LHCN-M2 (cell line): ENCODE measurements around the gene PACSIN2. TPM values are rescaled to one million over a fixed set of nuclear protein-coding genes. Genes with fewer than 3 reads are reported as not detected.
"Not testable (repeated sequence)": the region's sequence is repeated elsewhere in the genome, so short reads cannot be mapped to it uniquely, and the experiment has no call there.

Experiments
- DNase-seq: peaks from one replicate; pipeline ENCODE4 v3.0.0-alpha.2; 2012; ENCODE audit warnings: low read depth
- total RNA-seq: library from RNA; depleted of rRNA; stranded (reverse); fragments of >200 nt; gene quantifications from 2 replicates; pipeline ENCODE4 v1.2.3, GENCODE V29; 2014

Gene PACSIN2
- total RNA-seq, 1 experiment from 2014 or later: 66.3 TPM

DNA sequence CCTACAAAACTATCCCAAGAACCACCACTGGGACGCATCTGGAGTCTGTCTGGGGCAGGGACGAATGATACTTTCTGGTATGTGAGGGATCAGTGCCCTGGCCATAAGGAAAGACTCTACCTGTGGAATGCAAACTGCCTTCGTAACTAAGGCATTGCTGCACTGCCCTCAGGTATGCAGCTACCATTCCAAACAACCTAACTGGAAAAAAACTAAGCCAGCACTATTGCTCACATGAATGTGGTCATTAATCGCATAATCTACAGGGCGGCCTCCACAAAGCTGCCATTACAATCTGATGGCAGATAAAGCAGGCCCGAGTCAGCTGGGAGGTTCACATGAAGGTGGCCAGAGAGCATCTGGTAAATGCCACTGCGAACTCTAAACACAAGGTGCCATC is 3.9 kb downstream of the PACSIN2 start:
- no peak for DNase-seq

DNA sequence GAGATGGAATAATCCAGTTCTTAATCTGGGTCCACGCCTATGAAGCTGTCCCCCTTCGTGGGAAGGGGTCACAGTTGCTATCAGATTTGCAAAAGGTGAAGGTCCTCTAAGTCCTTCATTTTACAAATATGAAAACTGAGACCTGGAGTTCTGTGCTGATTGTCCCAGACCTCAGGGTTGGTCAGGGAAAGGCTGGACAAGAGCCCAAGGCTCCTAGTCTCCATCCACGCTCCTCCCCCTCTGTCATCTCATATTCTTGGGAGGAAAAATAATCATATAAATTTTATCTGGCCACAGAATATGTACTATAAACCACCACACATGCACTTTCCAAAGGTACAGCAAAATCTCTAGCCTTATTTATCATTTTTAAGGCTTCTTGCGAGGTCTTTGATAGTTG is 5.5 kb downstream of the PACSIN2 start:
- DNase-seq: no peak

DNA sequence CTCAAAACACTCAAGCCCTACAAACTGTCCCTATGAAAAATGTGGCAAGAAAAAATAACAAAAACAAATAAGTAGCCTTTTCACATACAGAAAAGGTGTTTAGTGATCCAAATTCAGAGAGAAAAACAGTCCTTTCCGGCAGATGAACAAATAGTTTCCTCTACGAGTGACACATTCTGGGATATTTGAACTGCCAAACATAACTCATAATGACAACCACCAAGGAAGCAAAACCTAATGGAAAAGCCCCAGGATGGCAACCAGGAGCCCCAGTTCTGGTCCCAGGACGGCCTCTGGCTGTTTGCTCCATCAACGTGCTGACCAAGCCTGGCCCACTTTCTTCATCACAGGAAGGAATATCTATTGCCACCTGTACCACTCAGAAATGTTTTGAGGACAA is 6.0 kb downstream of the PACSIN2 start:
- no peak for DNase-seq

DNA sequence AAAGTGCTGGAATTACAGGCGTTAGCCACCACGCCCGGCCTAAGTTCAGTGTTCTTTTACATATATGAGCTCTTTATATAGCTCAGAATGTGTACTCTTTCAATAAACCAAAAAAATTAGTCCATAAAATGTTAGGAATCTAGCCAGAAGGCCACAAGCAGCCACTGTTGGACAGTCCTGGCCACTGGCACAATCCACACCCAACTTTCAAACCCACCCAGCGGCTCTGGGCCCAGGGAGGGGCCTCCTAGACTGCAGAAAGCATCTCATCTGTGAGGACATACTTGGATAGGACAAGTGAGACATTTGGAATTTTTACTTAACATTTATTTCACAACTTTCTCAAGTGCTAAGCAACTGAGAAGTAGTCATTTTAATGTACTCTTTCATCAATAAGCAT is 6.4 kb downstream of the PACSIN2 start:
- DNase-seq: no peak

DNA sequence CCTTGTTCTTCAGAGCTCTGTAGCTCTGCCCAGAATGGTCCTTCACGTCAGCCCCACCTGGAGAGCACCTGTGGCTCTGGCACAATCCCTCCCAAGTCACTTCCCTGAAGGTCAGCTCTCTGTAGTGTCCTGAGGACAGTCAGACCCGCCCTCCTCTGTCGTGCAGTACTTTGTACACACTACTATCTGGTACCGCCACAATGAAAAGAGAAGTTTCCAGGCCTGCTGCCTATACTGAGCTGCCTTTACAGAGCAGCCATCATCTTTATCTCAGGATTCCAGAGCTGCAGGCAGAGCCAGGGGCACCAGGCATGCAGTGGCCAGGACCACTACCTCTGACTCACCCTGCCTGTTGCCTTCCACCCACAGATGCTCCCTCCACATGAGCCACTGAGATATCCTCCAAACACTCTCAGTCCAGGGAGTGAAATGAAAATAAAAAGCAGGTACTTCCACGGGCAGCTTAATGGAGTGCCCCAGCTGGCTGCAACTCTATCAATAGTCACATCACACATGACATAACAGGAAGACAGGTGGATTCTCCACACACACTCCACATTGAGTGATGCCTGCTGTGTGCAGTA is 7.3 kb downstream of the PACSIN2 start:
- peak; percentile 74 for DNase-seq

DNA sequence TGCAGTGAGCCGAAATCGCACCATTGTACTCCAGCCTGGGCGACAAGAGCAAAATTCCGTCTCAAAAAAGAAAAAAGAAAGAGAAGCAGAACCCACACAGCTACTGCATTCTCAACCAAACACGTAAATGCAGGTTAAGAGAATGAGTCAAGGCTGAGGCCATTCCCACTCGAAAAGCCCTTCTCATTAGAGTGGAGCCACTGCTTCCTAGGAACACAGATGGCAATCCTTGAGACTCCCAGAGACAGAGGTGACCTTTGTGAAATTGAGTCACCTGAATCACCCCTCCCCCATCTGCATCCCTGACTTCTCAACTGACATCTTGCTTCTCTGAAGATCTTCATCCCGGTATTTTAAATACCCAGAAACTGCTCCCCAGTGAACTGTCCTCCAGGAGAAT is 8.2 kb downstream of the PACSIN2 start:
- no peak for DNase-seq

DNA sequence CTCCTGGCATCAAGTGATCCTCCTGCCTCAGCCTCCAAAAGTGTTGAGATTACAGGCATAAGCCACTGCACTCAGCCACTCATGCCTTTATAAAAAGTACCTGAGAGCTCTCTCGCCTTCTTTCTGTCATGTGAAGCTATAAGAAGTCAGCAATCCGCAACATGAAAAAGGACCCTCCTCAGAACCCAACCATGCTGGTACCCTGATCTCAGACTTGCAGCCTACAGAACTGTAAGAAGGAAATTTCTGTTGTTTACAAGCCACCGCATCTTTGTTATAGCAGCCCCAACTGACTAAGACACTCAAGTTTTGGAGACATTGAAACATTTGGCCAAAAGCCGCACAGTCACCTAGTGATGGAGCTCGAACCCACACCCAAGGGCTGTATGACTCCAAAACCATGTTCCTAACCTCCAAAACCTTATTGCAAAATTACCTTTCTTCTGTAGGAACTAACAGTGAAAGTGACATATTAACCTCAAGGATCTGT is 8.9 kb downstream of the PACSIN2 start:
- no peak for DNase-seq

DNA sequence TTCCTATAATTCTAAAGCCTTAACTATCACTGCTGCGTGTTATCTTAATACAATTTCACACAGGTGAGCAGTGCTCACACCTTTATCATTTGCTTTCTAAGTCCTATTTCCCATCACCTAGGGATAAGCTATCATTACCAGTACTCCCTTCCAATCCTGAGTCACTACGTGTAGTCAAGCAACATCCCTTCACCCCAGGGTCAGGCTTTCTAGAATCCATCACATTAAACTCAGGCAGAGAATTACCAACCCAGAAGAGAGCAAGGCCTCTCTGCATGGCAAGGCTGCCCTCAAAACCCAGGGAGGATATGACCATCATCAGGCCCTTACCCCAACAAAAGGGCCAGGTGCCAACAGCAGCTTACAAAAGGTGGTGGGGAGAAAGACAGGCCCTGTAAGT is 9.8 kb downstream of the PACSIN2 start:
- no peak for DNase-seq

DNA sequence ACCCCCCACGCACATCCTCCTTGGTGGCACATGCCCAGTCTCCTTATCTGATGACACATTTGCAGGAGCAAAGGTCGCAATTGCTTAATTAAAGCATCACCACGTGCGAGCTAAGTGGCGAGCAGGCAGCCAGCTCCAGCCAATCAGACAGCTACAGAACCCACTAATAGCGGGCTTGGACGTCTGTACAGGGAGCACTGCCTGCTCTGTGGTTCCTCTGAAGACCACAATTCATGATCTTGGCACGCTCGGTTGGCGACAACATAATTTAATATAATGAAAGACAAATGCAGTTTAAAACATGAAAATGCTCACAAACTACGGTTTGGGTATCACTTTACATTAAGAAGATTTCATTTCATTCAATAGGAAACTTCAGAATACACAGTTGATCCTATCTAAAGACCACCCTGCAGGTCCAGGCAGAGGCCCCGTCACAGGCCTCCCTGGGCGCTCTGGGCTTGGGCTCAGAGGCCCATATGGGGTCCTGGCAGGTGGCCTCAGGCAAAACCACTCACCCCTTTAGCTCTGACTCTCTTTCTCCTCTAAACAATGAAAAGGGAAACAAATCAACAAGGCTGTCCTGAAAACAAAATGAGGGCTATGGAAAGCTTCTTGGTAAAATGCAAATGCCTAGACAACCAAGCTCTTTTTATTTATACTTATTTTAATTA is 10.4 kb downstream of the PACSIN2 start:
- DNase-seq: no peak

DNA sequence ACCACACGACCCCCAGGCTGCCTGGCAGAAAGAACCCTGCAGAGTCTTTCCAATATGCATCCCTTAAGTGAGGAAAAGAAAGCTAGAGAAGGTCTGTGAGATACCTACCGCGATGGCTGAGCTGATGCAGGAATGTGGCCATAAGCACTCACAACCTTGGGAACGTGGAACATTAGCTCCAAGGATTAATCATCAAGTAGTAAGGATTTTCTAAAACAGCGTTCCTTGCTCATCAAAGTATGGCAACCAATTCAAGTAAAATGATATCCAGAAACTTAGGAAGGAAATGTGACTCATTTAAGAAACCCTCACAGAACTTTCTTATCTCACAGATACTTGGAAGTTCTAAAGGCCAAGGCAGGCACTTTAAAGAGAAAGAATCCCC is 12.8 kb downstream of the PACSIN2 start:
- peak; percentile 74 for DNase-seq

DNA sequence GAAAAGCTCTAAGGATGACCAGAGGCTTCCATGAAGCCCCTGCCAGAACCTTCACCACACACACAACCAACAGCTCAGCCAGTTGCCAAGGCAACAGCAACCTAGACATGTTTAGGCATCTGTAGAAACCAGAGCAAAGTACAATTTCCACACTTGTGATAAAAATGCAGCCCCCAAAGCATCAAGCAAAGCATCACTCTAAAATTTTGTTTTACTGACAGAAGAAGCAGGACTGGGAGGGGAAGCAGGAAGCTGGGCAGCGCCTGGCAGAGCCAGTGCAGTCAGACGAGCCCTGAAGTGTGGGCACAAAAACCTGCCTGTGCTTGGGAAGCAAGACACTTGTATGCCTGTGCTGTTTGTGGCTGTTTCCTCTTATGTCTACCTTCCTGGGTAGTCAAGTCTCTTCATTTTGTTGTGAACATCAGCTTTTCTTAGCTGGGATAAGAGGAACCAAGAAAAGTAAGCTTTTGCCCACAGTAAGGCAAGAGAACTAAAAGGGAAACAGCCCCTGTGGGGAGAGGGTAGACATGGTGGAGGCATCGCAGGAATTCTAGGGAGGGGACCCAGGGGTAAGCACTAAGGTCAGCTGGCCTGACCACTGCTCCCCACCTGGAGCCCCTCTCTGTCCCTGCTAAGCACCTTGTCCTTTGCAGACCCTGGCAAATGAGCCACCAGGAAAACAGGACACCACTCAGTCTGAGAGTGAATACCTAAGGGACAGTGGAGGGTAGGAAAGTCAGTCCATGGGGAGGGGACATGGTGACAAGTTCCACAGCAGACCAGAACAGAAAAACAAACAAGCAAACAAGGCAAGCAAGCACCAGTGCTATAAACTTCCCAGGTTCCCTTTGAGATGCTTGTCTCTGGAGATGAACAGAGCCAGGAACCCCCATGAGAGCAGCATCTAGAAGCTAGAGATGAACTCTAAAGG is 13.4 kb downstream of the PACSIN2 start:
- peak; percentile 39 for DNase-seq

DNA sequence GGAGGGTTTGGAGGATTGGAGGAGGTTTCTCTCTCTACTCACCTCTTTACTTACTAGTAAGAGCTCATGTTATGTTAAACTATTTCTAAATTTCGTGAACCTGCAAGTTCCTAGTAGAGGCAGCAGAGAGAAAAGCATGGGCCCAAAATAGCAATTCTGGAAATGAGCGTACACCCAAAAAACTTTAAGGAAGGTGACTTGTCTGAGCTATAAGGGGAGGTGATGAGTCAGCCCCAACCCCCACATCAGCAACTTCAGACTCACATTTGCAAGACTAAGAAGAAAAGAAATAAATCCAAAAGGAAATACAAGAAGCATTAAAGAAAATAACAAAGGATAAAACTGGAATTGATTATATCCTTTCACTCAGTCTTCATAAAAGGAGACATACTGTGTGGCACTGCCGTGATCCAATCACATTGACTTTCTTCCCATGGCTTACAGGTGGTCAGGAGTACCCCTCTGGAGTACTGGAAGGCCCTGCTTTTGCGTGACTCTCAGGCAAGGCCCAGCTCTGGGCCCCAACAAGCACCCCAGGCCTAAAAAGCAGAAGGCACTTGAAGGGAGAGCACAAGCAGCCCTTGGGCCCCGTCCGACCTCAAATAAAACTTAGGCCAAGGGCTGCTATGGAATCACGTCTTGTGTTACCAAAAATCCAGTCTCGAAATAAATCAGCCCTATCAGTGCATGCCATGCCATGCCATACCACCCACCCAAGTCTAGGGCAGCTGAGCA is 14.3 kb downstream of the PACSIN2 start:
- DNase-seq: no peak

DNA sequence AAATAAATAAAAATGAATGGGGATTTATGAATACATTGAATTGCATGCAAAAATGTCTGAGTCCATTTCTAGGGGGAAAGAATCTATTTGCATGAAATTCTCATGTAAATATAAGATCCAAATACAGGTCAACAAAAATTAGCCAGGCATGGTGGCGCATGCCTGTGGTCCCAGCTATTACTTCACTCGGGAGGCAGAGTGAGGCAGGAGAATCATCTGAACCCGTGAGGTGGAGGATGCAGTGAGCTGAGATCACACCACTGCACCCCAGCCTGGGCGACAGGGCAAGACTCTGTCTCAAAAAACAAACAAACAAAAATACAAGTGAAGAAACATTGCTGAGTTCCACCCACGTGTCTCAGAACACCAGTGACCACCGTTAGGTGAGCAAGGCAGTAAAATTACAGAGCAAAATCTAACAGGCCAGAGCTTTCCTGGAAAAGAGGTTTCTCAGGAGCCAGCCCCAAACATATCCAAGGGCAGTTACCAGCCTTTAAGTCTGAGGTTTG is 17.3 kb downstream of the PACSIN2 start:
- no peak for DNase-seq

DNA sequence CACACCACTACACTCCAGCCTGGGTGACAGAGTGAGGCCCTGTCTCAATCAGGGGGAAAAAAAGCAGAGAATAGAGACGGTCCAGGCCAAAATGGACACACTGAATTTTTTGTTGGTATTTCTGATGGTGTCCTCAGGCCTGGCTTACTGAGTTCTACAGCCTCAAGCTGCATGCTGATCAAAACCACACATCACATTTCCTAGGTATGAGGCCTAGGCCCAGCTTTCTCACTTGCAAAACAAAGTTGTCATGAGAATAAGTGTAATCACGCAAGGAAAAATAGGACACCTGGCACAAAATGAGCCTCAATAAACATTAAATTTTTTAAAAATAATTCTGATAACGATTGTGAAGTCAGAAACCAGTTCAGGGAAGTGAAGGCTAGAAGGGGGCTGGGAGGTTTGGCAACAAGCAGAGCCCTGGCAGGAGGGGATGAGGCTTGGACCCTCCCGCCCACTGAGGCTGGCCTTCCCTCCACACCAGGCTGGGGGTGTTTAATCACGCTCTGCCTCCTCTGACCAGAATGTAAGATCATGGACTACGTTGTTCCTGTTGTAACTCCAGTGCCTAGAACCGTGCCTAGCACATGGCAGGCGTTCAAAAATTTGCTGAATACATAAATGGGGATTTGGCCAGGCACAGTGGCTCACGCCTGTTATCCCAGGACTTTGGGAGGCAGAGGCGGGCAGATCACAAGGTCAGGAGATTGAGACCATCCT is 18.1 kb downstream of the PACSIN2 start:
- DNase-seq: no peak

DNA sequence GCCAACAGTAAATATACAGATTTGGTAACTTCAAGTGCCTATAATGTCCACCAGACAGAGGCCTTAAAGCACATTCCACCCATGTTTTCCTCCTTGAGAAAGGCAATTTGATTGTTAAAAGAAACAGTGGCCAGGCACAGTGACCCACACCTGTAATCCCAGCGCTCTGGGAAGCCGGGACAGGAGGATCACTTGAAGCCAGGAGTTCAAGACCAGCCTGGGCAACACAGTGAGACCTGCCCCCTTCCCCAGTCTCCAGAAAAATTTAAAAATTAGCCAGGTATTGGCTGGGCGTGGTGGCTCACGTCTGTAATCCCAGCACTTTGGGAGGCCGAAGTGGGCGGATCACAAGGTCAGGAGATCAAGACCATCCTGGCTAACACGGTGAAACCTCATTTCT is 19.3 kb downstream of the PACSIN2 start:
- not testable (repeated sequence) for DNase-seq

DNA sequence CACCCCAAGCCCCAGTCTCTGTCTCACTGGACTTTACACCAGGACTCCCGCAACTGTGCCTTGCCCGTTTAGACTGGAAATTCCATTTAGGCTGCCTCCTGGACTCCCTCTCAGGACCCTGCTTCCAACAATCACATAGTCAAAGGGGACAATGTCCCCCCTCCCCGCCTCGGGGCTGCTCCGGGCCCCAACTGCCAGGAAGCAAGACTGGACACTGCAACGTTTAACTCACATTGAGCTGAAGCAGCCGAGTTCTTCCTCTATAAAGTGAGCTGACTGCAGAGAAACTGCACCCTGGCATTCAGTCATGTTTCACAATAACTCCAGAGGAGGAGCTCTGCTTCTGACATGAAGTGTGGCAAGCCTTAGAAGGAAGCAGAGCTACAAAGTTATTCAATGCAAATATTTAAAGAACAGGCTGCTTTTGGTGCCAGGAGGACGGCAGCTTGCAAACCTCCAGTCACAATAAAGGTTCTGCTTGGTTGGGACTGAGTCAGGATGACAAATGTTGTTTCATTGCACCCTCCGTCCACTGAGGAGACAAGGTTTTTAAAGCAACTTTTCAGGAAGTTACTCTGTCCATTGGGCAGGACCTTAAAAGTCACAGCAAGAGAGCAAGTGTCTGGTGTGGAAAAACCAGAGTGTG is 19.9 kb downstream of the PACSIN2 start:
- DNase-seq: peak; percentile 83

DNA sequence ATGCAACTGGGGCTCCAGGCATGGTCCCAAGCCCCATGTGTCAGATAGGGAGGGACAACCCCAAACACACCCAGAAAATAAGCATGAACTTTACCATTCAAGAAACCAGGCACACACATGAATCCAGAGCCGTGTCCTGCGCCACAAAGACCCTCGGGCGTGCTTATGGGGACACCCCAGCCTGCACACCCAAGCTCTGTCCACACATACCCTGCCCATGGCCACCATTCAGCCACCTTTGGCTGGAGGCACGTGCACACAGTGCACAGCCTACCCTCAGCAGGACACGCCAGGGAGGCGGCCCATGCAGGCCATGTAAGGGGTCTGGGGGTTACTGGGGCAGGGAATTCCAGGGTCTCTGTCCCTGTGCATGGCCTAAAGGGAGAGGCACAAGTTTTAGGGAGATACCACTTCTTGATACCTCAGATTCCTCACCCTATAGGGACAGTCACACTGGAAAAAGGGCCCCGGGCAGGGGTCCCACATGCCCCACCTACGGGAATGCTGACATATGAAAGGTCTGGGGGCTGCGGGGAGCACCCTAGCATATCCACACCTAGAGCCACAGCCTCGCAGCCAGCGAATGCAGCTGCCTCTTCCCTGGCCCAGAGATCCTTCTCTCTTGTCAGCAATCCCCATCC is 20.6 kb downstream of the PACSIN2 start:
- DNase-seq: no peak

DNA sequence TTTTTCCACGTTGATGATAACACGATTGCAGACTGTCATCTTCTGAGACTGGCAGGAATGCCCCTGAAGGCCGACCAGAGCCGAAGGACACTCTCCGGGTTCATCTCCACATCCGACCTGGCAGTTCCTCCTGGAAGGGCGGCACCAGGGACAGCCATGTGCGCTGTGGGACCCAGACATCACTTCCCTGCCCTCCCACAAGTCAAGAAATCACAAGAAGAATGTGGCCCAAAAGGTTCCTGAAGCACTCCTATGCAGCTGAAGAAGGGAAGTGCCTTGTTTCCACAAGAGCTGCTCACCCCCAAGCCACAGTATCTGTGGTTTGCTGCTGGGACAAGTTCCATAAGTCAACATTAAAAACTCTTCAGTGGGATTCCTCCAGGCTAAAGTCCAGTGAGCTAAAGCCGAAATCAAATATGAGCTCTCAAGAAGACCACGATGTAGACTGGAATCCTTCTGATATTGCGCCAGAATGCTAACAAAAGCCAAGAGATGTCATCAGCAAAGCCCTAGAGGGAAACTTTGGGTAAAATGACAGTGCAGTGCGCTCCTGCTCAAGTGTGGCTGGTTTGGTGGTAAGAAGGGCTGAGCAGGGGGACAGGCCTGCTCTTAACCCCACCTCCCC is 21.2 kb downstream of the PACSIN2 start:
- peak; percentile 35 for DNase-seq

DNA sequence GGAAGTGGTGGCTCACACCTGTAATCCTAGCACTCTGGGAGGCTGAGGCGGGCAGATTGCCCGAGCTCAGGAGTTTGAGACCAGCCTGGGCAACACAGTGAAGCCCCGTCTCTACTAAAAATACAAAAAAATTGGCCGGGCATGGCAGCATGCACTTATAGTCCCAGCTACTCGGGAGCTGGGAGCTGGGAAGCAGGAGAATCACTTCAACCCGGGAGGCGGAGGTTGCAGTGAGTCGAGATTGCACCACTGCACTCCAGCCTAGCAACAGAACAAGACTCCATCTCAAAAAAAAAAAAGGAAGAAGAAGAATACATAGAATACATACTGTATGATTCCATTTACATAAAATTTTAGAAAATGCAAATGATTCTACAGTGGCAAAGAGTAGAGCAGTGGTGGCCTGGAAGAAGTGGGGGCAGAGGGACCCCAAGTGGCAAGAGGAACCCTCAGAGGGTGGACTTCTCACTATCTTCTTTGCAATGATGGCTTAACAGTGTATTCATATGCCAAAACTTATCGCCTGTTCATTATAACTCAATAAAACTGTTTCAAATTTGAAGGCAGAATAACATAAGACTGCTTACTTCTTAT is 22.0 kb downstream of the PACSIN2 start:
- no peak for DNase-seq
